Bronchial epithelial cell (primary cell): ENCODE measurements around the gene UNC5B. TPM values are rescaled to one million over a fixed set of nuclear protein-coding genes. Genes with fewer than 3 reads are reported as not detected.
A peak's percentile ranks its signal among the peaks of the same experiment; 100 is the strongest.

Source experiments
- DNase-seq: peaks from one replicate; pipeline ENCODE4 v3.0.0-alpha.2; 2010; ENCODE audit warnings: low read depth
- FAIRE-seq: peaks from 2 replicates; lab custom pipeline; 2011; peaks lifted over from hg19 to GRCh38; lab: Jason Lieb, UNC
- H3K27me3 ChIP-seq: 2 replicates; pipeline ENCODE4 v1.5.1; 2011; ENCODE audit warnings: low read length; ENCODE audit not compliant: control insufficient read depth, insufficient read depth
- H3K36me3 ChIP-seq: 2 replicates; pipeline ENCODE4 v1.5.1; 2011; ENCODE audit warnings: low read length; ENCODE audit not compliant: control insufficient read depth, insufficient read depth
- H3K4me3 ChIP-seq: 2 replicates; pipeline ENCODE4 v1.5.1; 2011; ENCODE audit warnings: mild to moderate bottlenecking, low read depth, low read length, control low read depth
- CTCF ChIP-seq: IDR thresholded peaks from 2 replicates; pipeline ENCODE4 v1.5.1; 2011; ENCODE audit warnings: mild to moderate bottlenecking, moderate library complexity, low read length, control low read depth, inconsistent platforms; ENCODE audit not compliant: insufficient read depth, severe bottlenecking
- total RNA-seq: library from RNA; depleted of rRNA; stranded (reverse); fragments of >200 nt; gene quantifications from 2 replicates; pipeline ENCODE4 v1.2.1, GENCODE V29; 2014

UNC5B gene
- total RNA-seq, 1 donor from 2014 or later = 36.6 TPM

GRCh38 chr10:71279590-71280170 lies 67.3 kb downstream of the UNC5B start:
- Histone ChIP-seq H3K27me3 (no peaks in the 10 kb centered on the region), H3K4me3 (no peak overlapping the region), H3K36me3 (peaks cover 14% of the 10 kb centered on the region)
- FAIRE-seq (no peak), DNase-seq (no peak)
- no peak for TF ChIP-seq CTCF

GRCh38 chr10:71280216-71280615 lies 67.8 kb downstream of the UNC5B start:
- no peaks in the 10 kb centered on the region for H3K27me3 ChIP-seq
- no peak for TF ChIP-seq CTCF
- FAIRE-seq (no peak), DNase-seq (no peak)
- no peak overlapping the region for H3K4me3 ChIP-seq
- peaks cover 18% of the 10 kb centered on the region for H3K36me3 ChIP-seq

- no peaks in the 10 kb centered on the region for H3K27me3 ChIP-seq
- TF ChIP-seq CTCF = no peak
- peaks cover 23% of the 10 kb centered on the region for H3K36me3 ChIP-seq
- no peak overlapping the region for H3K4me3 ChIP-seq
- DNase-seq = no peak
- FAIRE-seq = no peak
These were observed 68.5 kb downstream of the UNC5B start for GRCh38 chr10:71280825-71281224.

GRCh38 chr10:71281646-71282322 lies 69.4 kb downstream of the UNC5B start:
- no peak overlapping the region for H3K4me3 ChIP-seq
- H3K27me3 ChIP-seq = no peaks in the 10 kb centered on the region
- FAIRE-seq (no peak), DNase-seq (no peak)
- no peak for TF ChIP-seq CTCF
- H3K36me3 ChIP-seq = peaks cover 32% of the 10 kb centered on the region

- FAIRE-seq = peak; percentile 84
- peaks cover 36% of the 10 kb centered on the region for H3K36me3 ChIP-seq
- no peak for DNase-seq
- no peak for TF ChIP-seq CTCF
- no peak overlapping the region for H3K4me3 ChIP-seq
- H3K27me3 ChIP-seq = no peaks in the 10 kb centered on the region
These were observed 69.9 kb downstream of the UNC5B start for GRCh38 chr10:71282323-71282680.
